ENCODE results near the gene MACROD2.

GRCh38 chr20:14600527-14600926, 605.2 kb downstream of the MACROD2 start:
- TF ChIP-seq CTCF (conservative IDR thresholded peaks at IDR 0.05; ENCODE audit: low read depth in 2 of 2) (no peak), EZH2phosphoT487 (IDR thresholded peaks at IDR 0.05; ENCODE audit: unreplicated experiment) (no peak), EZH2 (IDR thresholded peaks at IDR 0.05; ENCODE audit: low read depth, unreplicated experiment) (no peak), POLR2AphosphoS5 (IDR thresholded peaks at IDR 0.05; ENCODE audit: low read depth) (no peak), JUNB (IDR thresholded peaks at IDR 0.05; ENCODE audit: unreplicated experiment) (no peak), CREB1 (CRISPR knock-in tag; IDR thresholded peaks at IDR 0.05; ENCODE audit: low read depth) (no peak), STAT1 (IDR thresholded peaks at IDR 0.05; ENCODE audit: unreplicated experiment) (no peak), REST (IDR thresholded peaks at IDR 0.05; ENCODE audit: unreplicated experiment) (no peak), ETS1 (IDR thresholded peaks at IDR 0.05) (no peak), ZNF331 (CRISPR knock-in tag; IDR thresholded peaks at IDR 0.05; ENCODE audit: low read depth) (no peak), NANOG (IDR thresholded peaks at IDR 0.05; ENCODE audit: borderline replicate concordance) (no peak)

Measured in GM23338 (cell line).